ENCODE data around the gene SERINC1. TPM values are rescaled to one million over a fixed set of nuclear protein-coding genes. Genes with fewer than 3 reads are reported as not detected.
"Not testable (repeated sequence)": the region's sequence is repeated elsewhere in the genome, so short reads cannot be mapped to it uniquely, and the experiment has no call there.

SERINC1 gene
- total RNA-seq (10 to 100 TPM; 36.5 to 78.9 (median 50.1) TPM), polyA plus RNA-seq (10 to 100 TPM; 24.9 to 98.8 TPM)

DNA sequence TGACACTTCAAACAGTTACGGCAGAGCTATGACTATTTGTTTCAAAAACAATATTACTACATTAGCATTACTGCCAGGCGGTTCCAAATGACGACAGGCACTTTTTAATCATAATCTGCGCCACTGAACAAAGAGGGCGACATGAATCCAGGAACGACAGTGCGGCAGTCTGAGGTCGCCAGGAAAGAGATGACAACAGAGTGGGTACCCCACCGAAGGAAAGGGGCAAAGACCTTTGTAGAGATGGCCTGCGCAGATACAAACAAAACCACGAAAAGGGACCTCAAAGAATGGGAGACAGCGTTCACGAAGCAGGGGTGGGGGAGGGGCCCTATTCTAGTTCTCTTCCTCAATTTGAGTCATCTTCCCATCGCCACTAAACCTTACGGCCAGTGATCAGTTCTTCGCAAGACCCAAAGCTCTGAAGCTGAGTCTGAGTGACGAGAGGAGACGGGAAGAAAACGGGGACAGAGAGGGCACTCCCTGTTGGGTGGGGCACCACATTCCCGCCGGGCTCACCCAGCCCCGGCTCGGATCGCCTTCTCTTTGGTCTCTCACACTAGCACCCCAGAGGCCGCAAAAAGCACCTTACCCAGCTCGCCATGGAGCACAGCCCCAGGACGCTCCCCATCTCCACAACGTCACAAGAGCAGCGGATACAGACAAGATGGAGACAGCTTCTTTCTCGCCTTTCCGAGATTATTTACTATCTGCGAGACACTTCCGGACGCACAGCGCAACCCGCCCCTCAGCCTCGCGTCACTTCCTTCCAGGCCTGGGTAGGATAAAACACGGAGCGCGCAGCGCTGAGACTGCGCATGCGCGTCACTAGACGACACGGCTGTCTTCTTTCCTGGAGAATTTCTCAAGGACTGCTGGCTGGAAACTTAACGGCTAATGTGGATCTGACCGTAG lies at the start of gene SERINC1:
Gene SERINC1, minus strand, starts transcription at position 701 of the 915 bp plus-strand sequence. Its CDS starts 70 bp downstream, at position 631.
- Histone ChIP-seq H3K4me3 (peak within 1 kb of the TSS; percentile 73 to 93 (median 82)), H3K4me1 (peaks cover 7 to 25% (median 8%) of the 10 kb centered on the region in 3 donors), H3K27me3 (no peaks in the 10 kb centered on the region), H3K9me3 (no peaks in the 10 kb centered on the region), H3K36me3 (peaks cover 0 to 4% (median 0%) of the 10 kb centered on the region in 3 donors), H3K27ac (peak within 1 kb of the TSS; percentile 85 to 95 (median 90))
- peak; percentile 98 to 100 (median 99) for ATAC-seq
- DNase-seq = peak; percentile 90 to 98 (median 94)
- peak; percentile 95 for FAIRE-seq
- 0% methylated on average over 48 to 49 of the region's 49 CpGs for WGBS, 2 donors
- intact Hi-C loops (cut with DNase I) = no loop called here
- TF ChIP-seq, protein P1, sequence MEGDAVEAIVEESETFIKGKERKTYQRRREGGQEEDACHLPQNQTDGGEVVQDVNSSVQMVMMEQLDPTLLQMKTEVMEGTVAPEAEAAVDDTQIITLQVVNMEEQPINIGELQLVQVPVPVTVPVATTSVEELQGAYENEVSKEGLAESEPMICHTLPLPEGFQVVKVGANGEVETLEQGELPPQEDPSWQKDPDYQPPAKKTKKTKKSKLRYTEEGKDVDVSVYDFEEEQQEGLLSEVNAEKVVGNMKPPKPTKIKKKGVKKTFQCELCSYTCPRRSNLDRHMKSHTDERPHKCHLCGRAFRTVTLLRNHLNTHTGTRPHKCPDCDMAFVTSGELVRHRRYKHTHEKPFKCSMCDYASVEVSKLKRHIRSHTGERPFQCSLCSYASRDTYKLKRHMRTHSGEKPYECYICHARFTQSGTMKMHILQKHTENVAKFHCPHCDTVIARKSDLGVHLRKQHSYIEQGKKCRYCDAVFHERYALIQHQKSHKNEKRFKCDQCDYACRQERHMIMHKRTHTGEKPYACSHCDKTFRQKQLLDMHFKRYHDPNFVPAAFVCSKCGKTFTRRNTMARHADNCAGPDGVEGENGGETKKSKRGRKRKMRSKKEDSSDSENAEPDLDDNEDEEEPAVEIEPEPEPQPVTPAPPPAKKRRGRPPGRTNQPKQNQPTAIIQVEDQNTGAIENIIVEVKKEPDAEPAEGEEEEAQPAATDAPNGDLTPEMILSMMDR (IDR thresholded peaks at IDR 0.05) = no peak

DNA sequence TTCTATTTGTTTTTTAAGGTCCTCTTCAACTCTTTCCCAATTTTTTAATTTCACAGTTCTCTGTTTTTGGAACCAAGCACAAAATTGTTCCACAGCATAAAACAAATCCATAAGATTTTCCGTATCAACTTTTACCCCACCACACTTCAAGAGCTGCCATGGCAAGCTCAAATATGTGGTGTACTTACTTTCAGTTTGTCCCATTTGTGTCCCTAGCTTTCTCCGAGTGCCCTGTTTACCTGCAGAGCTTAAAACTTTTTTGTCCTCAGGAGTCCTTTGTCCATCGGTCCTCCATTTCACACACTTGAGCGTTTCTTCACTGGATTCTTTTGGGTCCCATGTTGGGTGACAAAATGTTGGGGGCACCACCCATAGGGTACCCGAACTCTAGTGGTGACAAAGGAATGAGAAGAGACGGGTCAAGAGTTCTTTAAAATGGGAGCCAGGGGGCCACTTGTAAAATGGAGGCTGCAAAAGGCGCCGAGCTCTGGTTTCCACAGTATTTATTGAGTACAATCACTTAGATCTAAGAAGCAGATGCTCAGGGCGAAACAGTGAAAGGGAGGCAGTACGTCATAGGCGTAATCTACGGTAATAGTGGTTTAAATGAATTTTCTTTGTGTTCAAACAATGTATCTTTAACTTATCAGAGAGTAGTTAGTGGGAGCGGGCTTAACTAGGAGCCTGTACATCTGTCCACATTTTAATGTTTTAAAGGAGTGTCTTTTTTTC lies 39.8 kb upstream of the SERINC1 start:
- no peak overlapping the region for H3K27ac ChIP-seq
- H3K9me3 ChIP-seq = no peaks in the 10 kb centered on the region
- no peak overlapping the region for H3K4me3 ChIP-seq
- TF ChIP-seq, protein P1 (IDR thresholded peaks at IDR 0.05) = no peak
- ATAC-seq (no peak), FAIRE-seq (no peak), DNase-seq (no peak)
- 89 to 90% methylated on average over 13 of the region's 13 CpGs for WGBS, 2 donors
- H3K36me3 ChIP-seq = no peaks in the 10 kb centered on the region
- H3K27me3 ChIP-seq = no peaks in the 10 kb centered on the region
- intact Hi-C loops (cut with DNase I) = no loop called here
- H3K4me1 ChIP-seq = no peaks in the 10 kb centered on the region

DNA sequence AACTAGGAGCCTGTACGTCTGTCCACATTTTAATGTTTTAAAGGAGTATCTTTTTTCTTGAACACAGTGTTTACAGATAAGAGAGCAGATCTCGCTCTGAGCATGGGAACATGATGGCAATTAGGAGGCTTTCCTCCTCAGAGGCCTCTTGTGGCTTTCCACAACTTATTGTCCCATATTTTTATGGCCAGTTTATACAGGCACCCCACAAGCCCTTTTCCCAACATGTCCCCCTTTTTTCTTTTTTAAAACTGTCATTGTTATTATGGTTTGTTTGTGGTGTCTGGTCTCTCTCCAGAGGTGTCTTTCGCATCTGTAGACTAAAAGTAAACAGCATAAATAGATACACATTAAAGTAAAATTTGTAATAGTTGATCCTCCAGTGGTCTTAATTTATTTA lies 33.6 kb upstream of the SERINC1 start:
- DNase-seq; H3K4me1 ChIP-seq; H3K36me3 ChIP-seq; H3K27me3 ChIP-seq; FAIRE-seq; H3K4me3 ChIP-seq; intact Hi-C loops (cut with DNase I); ATAC-seq; H3K9me3 ChIP-seq; H3K27ac ChIP-seq: not testable (repeated sequence)
- 76 to 94% methylated on average over 3 of the region's 3 CpGs for WGBS, 2 donors

DNA sequence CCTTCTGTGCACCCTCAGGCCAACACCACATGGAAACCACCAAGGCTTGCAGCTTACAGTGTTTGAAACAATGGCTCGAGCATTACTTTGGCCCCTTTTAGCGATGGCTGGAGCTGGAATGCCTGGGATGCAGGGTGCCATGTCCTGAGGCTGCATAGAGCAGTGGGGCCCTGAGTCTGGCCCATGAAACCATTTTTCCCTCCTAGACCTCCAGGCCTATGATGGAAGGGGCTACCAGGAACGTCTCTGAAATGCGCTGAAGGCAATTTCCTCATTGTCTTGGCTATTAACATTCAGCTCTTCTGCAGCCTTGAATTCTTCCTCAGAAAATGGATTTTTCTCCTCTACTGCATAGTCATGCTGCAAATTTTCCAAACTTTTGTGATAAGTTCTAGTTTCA lies 29.9 kb upstream of the SERINC1 start:
- H3K4me1 ChIP-seq = no peaks in the 10 kb centered on the region
- peaks cover 0 to 3% (median 0%) of the 10 kb centered on the region in 4 donors for H3K9me3 ChIP-seq
- intact Hi-C loops (cut with DNase I) = no loop called here
- FAIRE-seq (no peak), DNase-seq (no peak), ATAC-seq (no peak)
- no peak overlapping the region for H3K4me3 ChIP-seq
- TF ChIP-seq, protein P1 (IDR thresholded peaks at IDR 0.05) = no peak
- no peaks in the 10 kb centered on the region for H3K27me3 ChIP-seq
- H3K27ac ChIP-seq = no peak overlapping the region
- no peaks in the 10 kb centered on the region for H3K36me3 ChIP-seq
- 88 to 89% methylated on average over 4 of the region's 4 CpGs for WGBS, 2 donors

DNA sequence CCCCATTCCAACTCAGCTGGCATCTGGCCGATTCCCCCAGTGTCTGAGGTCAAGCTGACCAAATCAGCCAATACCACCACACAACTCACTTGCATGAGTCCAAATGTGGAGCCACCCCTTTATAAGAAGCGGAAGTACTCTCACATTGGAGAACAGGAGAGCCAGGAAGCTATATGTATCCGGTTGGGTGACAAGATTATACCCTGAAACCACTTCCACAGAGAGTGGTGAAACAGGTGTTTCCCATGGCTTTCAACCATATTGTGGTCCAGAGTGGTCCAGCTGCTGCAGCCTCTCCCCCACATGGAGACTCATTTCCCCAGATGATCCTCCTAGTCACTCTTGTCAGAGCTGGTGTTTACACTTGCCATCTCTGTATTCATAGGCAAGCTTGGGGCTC lies 24.0 kb upstream of the SERINC1 start:
- intact Hi-C loops (cut with DNase I) = no loop called here
- no peak for ATAC-seq
- no peaks in the 10 kb centered on the region for H3K27me3 ChIP-seq
- H3K4me1 ChIP-seq = peaks cover 0 to 4% (median 0%) of the 10 kb centered on the region in 3 donors
- no peaks in the 10 kb centered on the region for H3K9me3 ChIP-seq
- no peak overlapping the region for H3K4me3 ChIP-seq
- DNase-seq = no peak
- TF ChIP-seq, protein P1 (IDR thresholded peaks at IDR 0.05) = no peak
- no peak overlapping the region for H3K27ac ChIP-seq
- no peaks in the 10 kb centered on the region for H3K36me3 ChIP-seq
- no peak for FAIRE-seq
- 81 to 86% methylated on average over 3 of the region's 3 CpGs for WGBS, 2 donors

Measured in pancreas (tissue), 10 donors.